ENCODE results near the gene RAB3GAP1. TPM values are rescaled to one million over a fixed set of nuclear protein-coding genes. Genes with fewer than 3 reads are reported as not detected.

RAB3GAP1 gene
- total RNA-seq, 1 experiment from 2014 or later, result 35.8 TPM

DNA sequence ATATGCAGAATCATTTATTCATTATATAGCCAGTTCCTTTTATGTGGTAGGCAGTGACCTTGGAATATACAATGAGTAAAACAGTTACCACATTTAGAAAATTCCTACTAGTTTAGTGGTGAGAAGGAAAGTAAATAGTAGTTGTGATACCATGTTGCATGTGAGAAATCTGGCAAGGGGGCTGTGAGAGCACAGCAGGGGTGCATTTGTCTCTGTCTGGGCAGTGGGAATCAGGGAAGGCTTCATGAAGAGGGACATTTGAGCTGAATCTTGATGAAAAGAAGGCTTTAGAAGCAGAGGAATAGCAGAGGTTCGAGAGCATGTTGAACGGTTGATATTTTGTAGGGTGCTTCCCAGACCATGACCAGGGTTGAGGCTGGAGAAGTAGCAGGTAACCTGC lies 78.7 kb downstream of the RAB3GAP1 start:
- H4K20me1 ChIP-seq (ENCODE audit: low read length), result 0 out of 2 replicates have a peak, but pooled peaks cover 3% of the 10 kb centered on the region
- no peak for DNase-seq
- no peaks in the 10 kb centered on the region for H3F3A ChIP-seq (ENCODE audit: low read length, unreplicated experiment)
- H3K9ac ChIP-seq (ENCODE audit: low read length), result no peak overlapping the region
- CTCF ChIA-PET, result no interaction called here
- no TSS peak for BruUV-seq (replicated peaks)
- POLR2A ChIA-PET (ENCODE audit: unreplicated experiment), result no interaction called here
- no peaks in the 10 kb centered on the region for H3K9me3 ChIP-seq (ENCODE audit: low read length)
- H3K27me3 ChIP-seq (ENCODE audit: low read length), result no peaks in the 10 kb centered on the region
- no peak for ATAC-seq
- no peak for TF ChIP-seq EZH2phosphoT487 (IDR thresholded peaks at IDR 0.05; ENCODE audit: borderline replicate concordance, low read length)
- TF ChIP-seq, protein P1, sequence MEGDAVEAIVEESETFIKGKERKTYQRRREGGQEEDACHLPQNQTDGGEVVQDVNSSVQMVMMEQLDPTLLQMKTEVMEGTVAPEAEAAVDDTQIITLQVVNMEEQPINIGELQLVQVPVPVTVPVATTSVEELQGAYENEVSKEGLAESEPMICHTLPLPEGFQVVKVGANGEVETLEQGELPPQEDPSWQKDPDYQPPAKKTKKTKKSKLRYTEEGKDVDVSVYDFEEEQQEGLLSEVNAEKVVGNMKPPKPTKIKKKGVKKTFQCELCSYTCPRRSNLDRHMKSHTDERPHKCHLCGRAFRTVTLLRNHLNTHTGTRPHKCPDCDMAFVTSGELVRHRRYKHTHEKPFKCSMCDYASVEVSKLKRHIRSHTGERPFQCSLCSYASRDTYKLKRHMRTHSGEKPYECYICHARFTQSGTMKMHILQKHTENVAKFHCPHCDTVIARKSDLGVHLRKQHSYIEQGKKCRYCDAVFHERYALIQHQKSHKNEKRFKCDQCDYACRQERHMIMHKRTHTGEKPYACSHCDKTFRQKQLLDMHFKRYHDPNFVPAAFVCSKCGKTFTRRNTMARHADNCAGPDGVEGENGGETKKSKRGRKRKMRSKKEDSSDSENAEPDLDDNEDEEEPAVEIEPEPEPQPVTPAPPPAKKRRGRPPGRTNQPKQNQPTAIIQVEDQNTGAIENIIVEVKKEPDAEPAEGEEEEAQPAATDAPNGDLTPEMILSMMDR (conservative IDR thresholded peaks at IDR 0.05; ENCODE audit: low read depth, low read length), result no peak
- no peak for TF ChIP-seq EZH2 (IDR thresholded peaks at IDR 0.05; ENCODE audit: low read length, unreplicated experiment)
- H2AFZ ChIP-seq (ENCODE audit: low read length), result no peak overlapping the region
- H3K79me2 ChIP-seq (ENCODE audit: low read length), result no peaks in the 10 kb centered on the region
- H3K27ac ChIP-seq (ENCODE audit: low read length), result no peak overlapping the region
- H3K4me1 ChIP-seq (ENCODE audit: insufficient read depth, low read length), result peaks cover 2% of the 10 kb centered on the region; the same call in 1 of the 2 replicates
- no peak overlapping the region for H3K4me3 ChIP-seq (ENCODE audit: low read length)
- H3K9me2 ChIP-seq (replicated peaks; ENCODE audit: low read length), result no peaks in the 10 kb centered on the region
- intact Hi-C loops (cut with micrococcal nuclease), result no loop called here
- no peak overlapping the region for H3K4me2 ChIP-seq (ENCODE audit: low read length)
- H3K36me3 ChIP-seq (ENCODE audit: low read depth, low read length), result peaks cover 63% of the 10 kb centered on the region

DNA sequence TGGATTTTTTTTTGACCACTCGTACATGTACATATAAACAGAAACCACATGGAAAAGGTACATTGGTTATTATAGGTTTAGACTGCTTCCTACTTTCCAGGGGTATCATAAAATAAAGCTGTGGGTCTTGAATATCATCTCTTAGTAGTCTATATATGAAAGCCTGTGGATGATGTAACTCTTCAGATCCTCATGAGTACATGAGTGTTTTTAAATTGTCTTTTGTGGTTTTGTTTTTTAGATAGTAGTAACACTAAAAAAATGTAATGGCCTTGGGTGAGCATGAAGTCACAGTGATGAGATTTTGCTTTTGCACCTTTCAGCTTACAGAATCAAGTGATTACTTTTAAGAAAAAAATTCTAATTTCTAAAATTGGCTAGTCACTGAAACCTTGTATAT lies 80.2 kb downstream of the RAB3GAP1 start:
- BruUV-seq (replicated peaks), result no TSS peak
- Histone ChIP-seq H4K20me1 (ENCODE audit: low read length) (0 out of 2 replicates have a peak, but pooled peaks cover 3% of the 10 kb centered on the region), H3K9me2 (replicated peaks; ENCODE audit: low read length) (no peaks in the 10 kb centered on the region), H3K4me1 (ENCODE audit: insufficient read depth, low read length) (no peaks in the 10 kb centered on the region), H3K27ac (ENCODE audit: low read length) (no peak overlapping the region), H3K4me3 (ENCODE audit: low read length) (no peak overlapping the region), H3K9me3 (ENCODE audit: low read length) (no peaks in the 10 kb centered on the region), H3K9ac (ENCODE audit: low read length) (no peak overlapping the region), H3K4me2 (ENCODE audit: low read length) (no peak overlapping the region), H3K27me3 (ENCODE audit: low read length) (no peaks in the 10 kb centered on the region), H3F3A (ENCODE audit: low read length, unreplicated experiment) (no peaks in the 10 kb centered on the region), H2AFZ (ENCODE audit: low read length) (no peak overlapping the region), H3K36me3 (ENCODE audit: low read depth, low read length) (peaks cover 66% of the 10 kb centered on the region), H3K79me2 (ENCODE audit: low read length) (no peaks in the 10 kb centered on the region)
- ChIA-PET POLR2A (ENCODE audit: unreplicated experiment) (no interaction called here), CTCF (no interaction called here)
- DNase-seq (no peak), ATAC-seq (no peak)
- TF ChIP-seq EZH2phosphoT487 (IDR thresholded peaks at IDR 0.05; ENCODE audit: borderline replicate concordance, low read length) (no peak), EZH2 (IDR thresholded peaks at IDR 0.05; ENCODE audit: low read length, unreplicated experiment) (no peak)
- TF ChIP-seq, protein P1 (conservative IDR thresholded peaks at IDR 0.05; ENCODE audit: low read depth, low read length), result no peak
- intact Hi-C loops (cut with micrococcal nuclease), result no loop called here

DNA sequence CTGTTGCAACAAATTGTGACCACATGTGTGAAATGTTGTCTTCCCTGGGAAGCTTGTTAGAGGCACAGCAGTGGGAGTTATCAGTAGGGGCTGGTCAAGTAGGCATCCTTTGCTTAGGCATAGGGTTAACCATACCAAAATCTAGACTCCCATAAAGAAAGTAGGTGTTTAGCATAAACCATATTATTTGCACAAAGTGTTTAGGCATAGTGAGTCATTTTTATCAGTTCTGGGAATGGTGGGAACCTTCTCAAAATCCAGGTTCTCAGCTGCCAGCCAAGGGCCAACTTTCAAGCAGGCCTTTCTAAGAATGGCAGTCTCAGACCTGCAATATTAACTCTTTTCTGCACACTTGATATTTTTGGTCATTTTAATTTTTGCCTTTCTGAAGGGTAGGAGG lies 88.5 kb downstream of the RAB3GAP1 start:
- 0 out of 2 replicates have a peak, but pooled peaks cover 4% of the 10 kb centered on the region for H4K20me1 ChIP-seq (ENCODE audit: low read length)
- peak; percentile 80 for ATAC-seq
- H3K36me3 ChIP-seq (ENCODE audit: low read depth, low read length), result peaks cover 44% of the 10 kb centered on the region
- intact Hi-C loops (cut with micrococcal nuclease), result no loop called here
- DNase-seq, result peak; percentile 61
- H3K4me3 ChIP-seq (ENCODE audit: low read length), result no peak overlapping the region
- ChIA-PET CTCF (no interaction called here), POLR2A (ENCODE audit: unreplicated experiment) (no interaction called here)
- BruUV-seq (replicated peaks), result no TSS peak
- TF ChIP-seq, protein P1 (conservative IDR thresholded peaks at IDR 0.05; ENCODE audit: low read depth, low read length), result no peak
- no peaks in the 10 kb centered on the region for H3K9me2 ChIP-seq (replicated peaks; ENCODE audit: low read length)
- H3K4me1 ChIP-seq (ENCODE audit: insufficient read depth, low read length), result peaks cover 23% of the 10 kb centered on the region
- H3K79me2 ChIP-seq (ENCODE audit: low read length), result peaks cover 7% of the 10 kb centered on the region; the same call in 1 of the 2 replicates
- H3K4me2 ChIP-seq (ENCODE audit: low read length), result peak overlapping the region; percentile 22; the same call in 1 of the 2 replicates
- no peaks in the 10 kb centered on the region for H3K9me3 ChIP-seq (ENCODE audit: low read length)
- no peak overlapping the region for H2AFZ ChIP-seq (ENCODE audit: low read length)
- no peaks in the 10 kb centered on the region for H3F3A ChIP-seq (ENCODE audit: low read length, unreplicated experiment)
- peak overlapping the region; percentile 48 for H3K27ac ChIP-seq (ENCODE audit: low read length)
- 0 out of 2 replicates have a peak overlapping the region, but pooled peaks have one; percentile 10 for H3K9ac ChIP-seq (ENCODE audit: low read length)
- no peaks in the 10 kb centered on the region for H3K27me3 ChIP-seq (ENCODE audit: low read length)
